Neural cell (in vitro differentiated cells): ENCODE measurements around the gene DDOST. TPM values are rescaled to one million over a fixed set of nuclear protein-coding genes. Genes with fewer than 3 reads are reported as not detected.

Source experiments
- H2AFZ ChIP-seq: fragments of 200-600, 300-800 bp; sonication (generic), shearing (Covaris generic); 2 replicates; pipeline ENCODE4 v1.6.0; 2014; ENCODE audit warnings: low read depth, mild to moderate bottlenecking, antibody characterized with exemption, low read length, moderate library complexity
- H3F3A ChIP-seq: fragments of 200-600 bp; shearing (Covaris generic); 2 replicates; pipeline ENCODE4 v1.6.1; 2016; ENCODE audit warnings: mild to moderate bottlenecking, moderate library complexity, mixed read lengths, antibody characterized with exemption, low read length; ENCODE audit not compliant: insufficient read depth, poor library complexity, severe bottlenecking
- H3K27ac ChIP-seq: fragments of 200-600, 300-800 bp; sonication (generic), shearing (Covaris generic); 2 replicates; pipeline ENCODE4 v1.5.1; 2014; ENCODE audit warnings: mild to moderate bottlenecking, low read length, moderate library complexity
- H3K27me3 ChIP-seq: fragments of 300-800, 200-600 bp; sonication (generic), shearing (Covaris generic); 2 replicates; pipeline ENCODE4 v1.6.0; 2014; ENCODE audit warnings: mild to moderate bottlenecking, low read depth, low read length, moderate library complexity; ENCODE audit not compliant: insufficient read depth
- H3K36me3 ChIP-seq: fragments of 300-800, 200-600 bp; sonication (generic), shearing (Covaris generic); 2 replicates; pipeline ENCODE4 v1.5.1; 2014; ENCODE audit warnings: mild to moderate bottlenecking, antibody characterized with exemption, low read length, moderate library complexity; ENCODE audit not compliant: insufficient read depth
- H3K4me2 ChIP-seq: fragments of 300-800, 200-600 bp; sonication (generic), shearing (Covaris generic); 2 replicates; pipeline ENCODE4 v1.6.0; 2014; ENCODE audit warnings: mild to moderate bottlenecking, low read length
- H3K4me3 ChIP-seq: fragments of 300-800, 200-600 bp; sonication (generic), shearing (Covaris generic); 2 replicates; pipeline ENCODE4 v1.5.1; 2014; ENCODE audit warnings: mild to moderate bottlenecking, low read length, moderate library complexity
- H3K79me2 ChIP-seq: fragments of 200-600 bp; shearing (Covaris generic); replicated peaks from 2 replicates; pipeline ENCODE4 v1.6.0; 2014; ENCODE audit warnings: mild to moderate bottlenecking, low read length, moderate library complexity; ENCODE audit not compliant: insufficient read depth
- H3K9ac ChIP-seq: fragments of 300-800, 200-600 bp; sonication (generic), shearing (Covaris generic); 2 replicates; pipeline ENCODE4 v1.6.1; 2016; ENCODE audit warnings: mild to moderate bottlenecking, low read length, mixed read lengths
- H3K9me2 ChIP-seq: fragments of 200-600 bp; shearing (Covaris generic); 2 replicates; pipeline ENCODE4 v1.6.1; 2016; ENCODE audit warnings: mild to moderate bottlenecking, low read length, mixed read lengths; ENCODE audit not compliant: insufficient read depth
- H3K9me3 ChIP-seq: fragments of 200-600, 300-800 bp; sonication (generic), shearing (Covaris generic); 2 replicates; pipeline ENCODE4 v1.6.1; 2016; ENCODE audit warnings: mild to moderate bottlenecking, mixed run types, low read length, moderate library complexity, mixed read lengths
- H4K20me1 ChIP-seq: fragments of 200-600 bp; shearing (Covaris generic); 2 replicates; pipeline ENCODE4 v1.6.1; 2016; ENCODE audit warnings: mild to moderate bottlenecking, mixed run types; ENCODE audit not compliant: insufficient read depth
- CTCF ChIP-seq: fragments of 450-650 bp; IDR thresholded peaks from 2 replicates; pipeline ENCODE4 v1.5.1; 2014; ENCODE audit warnings: antibody characterized with exemption, mild to moderate bottlenecking, moderate library complexity; ENCODE audit not compliant: poor library complexity, severe bottlenecking
- EP300 ChIP-seq: fragments of 450-650 bp; conservative IDR thresholded peaks from 2 replicates; pipeline ENCODE4 v1.6.1; 2014; ENCODE audit warnings: antibody characterized with exemption, mild to moderate bottlenecking, moderate library complexity; ENCODE audit not compliant: poor library complexity, severe bottlenecking
- EZH2 ChIP-seq: fragments of 200-600, 300-800 bp; shearing (Covaris generic), sonication (generic); IDR thresholded peaks from 2 replicates; pipeline ENCODE4 v1.6.1; 2014; ENCODE audit warnings: antibody characterized with exemption, low read length, borderline replicate concordance, mild to moderate bottlenecking; ENCODE audit not compliant: insufficient read depth, poor library complexity, severe bottlenecking
- MXI1 ChIP-seq: fragments of 450-650 bp; conservative IDR thresholded peaks from 2 replicates; pipeline ENCODE4 v1.6.1; 2014; ENCODE audit warnings: antibody characterized with exemption, mild to moderate bottlenecking; ENCODE audit not compliant: poor library complexity, severe bottlenecking
- POLR2AphosphoS5 ChIP-seq: IDR thresholded peaks from 2 replicates; pipeline ENCODE4 v1.6.1; 2012
- RAD21 ChIP-seq: fragments of 450-650 bp; conservative IDR thresholded peaks from 2 replicates; pipeline ENCODE4 v1.6.1; 2014; ENCODE audit warnings: antibody characterized with exemption, mild to moderate bottlenecking, moderate library complexity
- REST ChIP-seq: IDR thresholded peaks from 2 replicates; pipeline ENCODE4 v1.6.1; 2012; ENCODE audit warnings: borderline replicate concordance
- SMC3 ChIP-seq: fragments of 450-650 bp; conservative IDR thresholded peaks from 2 replicates; pipeline ENCODE4 v1.6.1; 2014; ENCODE audit warnings: antibody characterized with exemption, mild to moderate bottlenecking, moderate library complexity; ENCODE audit not compliant: poor library complexity
- TAF1 ChIP-seq: IDR thresholded peaks from 2 replicates; pipeline ENCODE4 v1.6.1; 2012; ENCODE audit warnings: low read depth
- polyA plus RNA-seq: library from polyadenylated mRNA; depleted of rRNA; stranded (reverse); fragments of >200 nt; gene quantifications from 2 replicates; pipeline ENCODE4 v1.2.3, GENCODE V29; 2014

Gene DDOST
- polyA plus RNA-seq, 1 donor from 2014 or later: 177 TPM

- no peaks in the 10 kb centered on the region for H3K79me2 ChIP-seq
- no peaks in the 10 kb centered on the region for H4K20me1 ChIP-seq
- H3K36me3 ChIP-seq: peaks cover 7% of the 10 kb centered on the region
- no peak overlapping the region for H3K27ac ChIP-seq
- H3K4me2 ChIP-seq: no peak overlapping the region
- H3K9ac ChIP-seq: no peak overlapping the region
- no peaks in the 10 kb centered on the region for H3K9me3 ChIP-seq
- TF ChIP-seq REST (no peak), EP300 (no peak), POLR2AphosphoS5 (no peak), SMC3 (no peak), MXI1 (no peak), TAF1 (no peak), EZH2 (no peak), CTCF (no peak)
- H2AFZ ChIP-seq: no peak overlapping the region
- H3F3A ChIP-seq: no peaks in the 10 kb centered on the region
- H3K4me3 ChIP-seq: no peak overlapping the region
- no peaks in the 10 kb centered on the region for H3K9me2 ChIP-seq
- no peaks in the 10 kb centered on the region for H3K27me3 ChIP-seq
Measured at GRCh38 chr1:20643080-20643479, 18.1 kb downstream of the DDOST start.

- no peaks in the 10 kb centered on the region for H3K27me3 ChIP-seq
- no peak overlapping the region for H3K4me2 ChIP-seq
- TF ChIP-seq REST (no peak), RAD21 (no peak), EZH2 (no peak), CTCF (no peak), TAF1 (no peak), MXI1 (no peak), SMC3 (no peak), POLR2AphosphoS5 (no peak), EP300 (no peak)
Measured at GRCh38 chr1:20641975-20642374, 19.2 kb downstream of the DDOST start.

More at GRCh38 chr1:20641975-20642374, 19.2 kb downstream of the DDOST start:
- Histone ChIP-seq H3F3A (no peaks in the 10 kb centered on the region), H3K9ac (no peak overlapping the region), H3K27ac (no peak overlapping the region), H3K79me2 (no peaks in the 10 kb centered on the region), H3K9me2 (no peaks in the 10 kb centered on the region), H3K36me3 (peaks cover 7% of the 10 kb centered on the region), H3K4me3 (no peak overlapping the region), H4K20me1 (no peaks in the 10 kb centered on the region), H3K9me3 (no peaks in the 10 kb centered on the region), H2AFZ (no peak overlapping the region)
